CD4-positive, CD25-positive, alpha-beta regulatory T cell (primary cell): ENCODE data around the gene ULK2. TPM values are rescaled to one million over a fixed set of nuclear protein-coding genes. Genes with fewer than 3 reads are reported as not detected.
"Not testable (repeated sequence)": the region's sequence is repeated elsewhere in the genome, so short reads cannot be mapped to it uniquely, and the experiment has no call there.

Experiments
- ATAC-seq, 2 donors: fragments of 150-1000 bp; cut with Tn5 transposase; one replicate each; pipeline ENCODE4 v1.10.0; 2021; ENCODE audit warnings: low read depth in 2 of 2, moderate number of reproducible peaks in 2 of 2, moderate library complexity in 1 of 2
- DNase-seq, 3 donors: peaks; one replicate each; pipeline versions ENCODE4 v3.0.0 to v3.0.0-alpha.2; 2012 to 2022; ENCODE audit warnings: mixed read lengths in 1 of 3
- H3K27ac ChIP-seq: one replicate; pipeline ENCODE4 v1.7.0; 2013; ENCODE audit warnings: mild to moderate bottlenecking, low read length; ENCODE audit not compliant: insufficient read depth, poor library complexity, severe bottlenecking
- H3K27me3 ChIP-seq: one replicate; pipeline ENCODE4 v1.7.0; 2013; ENCODE audit warnings: low read length; ENCODE audit not compliant: control insufficient read depth, insufficient read depth
- H3K36me3 ChIP-seq: one replicate; pipeline ENCODE4 v1.7.0; 2013; ENCODE audit warnings: mild to moderate bottlenecking, low read length, moderate library complexity; ENCODE audit not compliant: control insufficient read depth, insufficient read depth
- H3K4me1 ChIP-seq: 2 replicates; pipeline ENCODE4 v1.7.0; 2013; ENCODE audit warnings: mild to moderate bottlenecking, low read length; ENCODE audit not compliant: insufficient read depth, control insufficient read depth, poor library complexity, severe bottlenecking
- H3K4me3 ChIP-seq: one replicate; pipeline ENCODE4 v1.7.0; 2013; ENCODE audit warnings: low read depth, mild to moderate bottlenecking, low read length, moderate library complexity
- H3K9me3 ChIP-seq, 2 experiments: 1 replicate in 1 of 2; 2 replicates in 1 of 2; pipeline ENCODE4 v1.7.0; 2013; ENCODE audit warnings: low read length in 2 of 2, mild to moderate bottlenecking in 1 of 2, moderate library complexity in 1 of 2; ENCODE audit not compliant: control insufficient read depth in 2 of 2
- H3K27ac Mint-ChIP-seq, 3 donors: one replicate each; pipeline ENCODE4 v1.8.0; 2020 to 2022; ENCODE audit warnings: mild to moderate bottlenecking in 3 of 3, mixed read lengths in 3 of 3, moderate library complexity in 2 of 3
- H3K27me3 Mint-ChIP-seq: one replicate; pipeline ENCODE4 v1.8.0; 2022; ENCODE audit warnings: mild to moderate bottlenecking, mixed read lengths
- H3K36me3 Mint-ChIP-seq: one replicate; pipeline ENCODE4 v1.8.0; 2020; ENCODE audit warnings: mixed read lengths
- H3K4me1 Mint-ChIP-seq, 4 donors: one replicate each; pipeline ENCODE4 v1.8.0; 2020 to 2022; ENCODE audit warnings: mixed read lengths in 4 of 4, mild to moderate bottlenecking in 1 of 4
- H3K4me3 Mint-ChIP-seq, 4 donors: one replicate each; pipeline ENCODE4 v1.8.0; 2020 to 2022; ENCODE audit warnings: mild to moderate bottlenecking in 4 of 4, mixed read lengths in 4 of 4, moderate library complexity in 3 of 4
- H3K9me3 Mint-ChIP-seq, 7 donors: one replicate each; pipeline ENCODE4 v1.8.0; 2020 to 2022; ENCODE audit warnings: mixed read lengths in 7 of 7, mild to moderate bottlenecking in 3 of 7, moderate library complexity in 2 of 7
- polyA plus RNA-seq, 4 donors: library from polyadenylated mRNA; unstranded; fragments of 300-500 nt; fragmentation: Illumina TruSeq; gene quantifications; one replicate each; pipeline ENCODE4 v1.2.3, GENCODE V29; 2021
- total RNA-seq: library from RNA; stranded (reverse); gene quantifications from one replicate; pipeline ENCODE4 v1.2.3, GENCODE V29; 2022

The ULK2 gene
- total and polyA plus RNA-seq, 5 donors from 2014 or later, result 2.9 to 12.0 (median 4.7) TPM

DNA sequence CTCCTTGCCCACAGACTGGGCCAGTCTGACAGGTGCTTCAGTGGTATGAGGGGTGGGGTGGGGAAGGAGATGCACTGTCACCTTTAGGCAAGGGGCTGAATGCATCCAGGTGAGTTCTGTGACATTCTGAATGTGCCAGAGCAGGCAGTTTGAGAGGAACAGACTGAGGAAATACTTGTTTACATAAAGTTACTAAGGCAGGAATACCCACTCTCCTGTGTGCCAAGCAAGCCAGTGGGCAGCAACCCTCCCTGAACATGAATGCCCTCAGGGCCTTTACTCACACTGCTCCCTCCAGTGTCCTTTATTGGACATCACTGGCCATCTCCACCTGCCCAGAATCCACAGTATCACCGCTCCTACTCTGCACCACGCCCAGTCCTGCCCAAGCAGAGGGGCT, 33.1 kb upstream of the ULK2 start:
- ATAC-seq (no peak), DNase-seq (no peak)
- no peaks in the 10 kb centered on the region for H3K27me3 Mint-ChIP-seq
- H3K36me3 ChIP-seq, result peaks cover 34% of the 10 kb centered on the region
- no peaks in the 10 kb centered on the region for H3K4me1 ChIP-seq
- H3K36me3 Mint-ChIP-seq, result peaks cover 18% of the 10 kb centered on the region
- H3K4me3 ChIP-seq, result no peak overlapping the region
- peak overlapping the region in 1 of 4 donors; percentile 12 for H3K4me3 Mint-ChIP-seq
- H3K27me3 ChIP-seq, result no peaks in the 10 kb centered on the region
- peaks cover 0 to 1% (median 0%) of the 10 kb centered on the region in 7 donors for H3K9me3 Mint-ChIP-seq
- H3K27ac Mint-ChIP-seq, result peak overlapping the region in 1 of 3 donors; percentile 45
- peaks cover 0 to 5% (median under 1%) of the 10 kb centered on the region in 4 donors for H3K4me1 Mint-ChIP-seq
- H3K9me3 ChIP-seq, result no peaks in the 10 kb centered on the region
- H3K27ac ChIP-seq, result no peak overlapping the region

- Mint-ChIP-seq H3K9me3 (no peaks in the 10 kb centered on the region), H3K36me3 (peaks cover 7% of the 10 kb centered on the region), H3K4me3 (no peak overlapping the region), H3K4me1 (peaks cover 0 to 5% (median 2%) of the 10 kb centered on the region in 4 donors), H3K27me3 (no peaks in the 10 kb centered on the region), H3K27ac (peak overlapping the region in 1 of 3 donors; percentile 0)
- Histone ChIP-seq H3K36me3 (peaks cover 9% of the 10 kb centered on the region), H3K9me3 (no peaks in the 10 kb centered on the region), H3K27me3 (no peaks in the 10 kb centered on the region), H3K4me1 (no peaks in the 10 kb centered on the region), H3K27ac (no peak overlapping the region), H3K4me3 (no peak overlapping the region)
- DNase-seq (no peak), ATAC-seq (no peak)
Measured at GRCh38 chr17:19897903-19898302, 30.2 kb upstream of the ULK2 start.

GRCh38 chr17:19897090-19897837, 29.5 kb upstream of the ULK2 start:
- peak overlapping the region in 2 of 3 donors; percentile 0 to 37 for H3K27ac Mint-ChIP-seq
- no peaks in the 10 kb centered on the region for H3K27me3 ChIP-seq
- H3K36me3 ChIP-seq, result peaks cover 9% of the 10 kb centered on the region
- no peaks in the 10 kb centered on the region for H3K27me3 Mint-ChIP-seq
- no peak for DNase-seq
- H3K4me3 Mint-ChIP-seq, result no peak overlapping the region
- H3K9me3 ChIP-seq, result no peaks in the 10 kb centered on the region
- ATAC-seq, result no peak
- H3K27ac ChIP-seq, result no peak overlapping the region
- peaks cover 7% of the 10 kb centered on the region for H3K36me3 Mint-ChIP-seq
- no peaks in the 10 kb centered on the region for H3K9me3 Mint-ChIP-seq
- H3K4me1 ChIP-seq, result no peaks in the 10 kb centered on the region
- no peak overlapping the region for H3K4me3 ChIP-seq
- peaks cover 0 to 5% (median 2%) of the 10 kb centered on the region in 4 donors for H3K4me1 Mint-ChIP-seq

- no peak overlapping the region for H3K27ac ChIP-seq
- peaks cover 9% of the 10 kb centered on the region for H3K36me3 ChIP-seq
- peaks cover 7% of the 10 kb centered on the region for H3K36me3 Mint-ChIP-seq
- H3K27me3 Mint-ChIP-seq, result no peaks in the 10 kb centered on the region
- H3K4me3 ChIP-seq, result no peak overlapping the region
- H3K9me3 ChIP-seq, result no peaks in the 10 kb centered on the region
- no peak overlapping the region for H3K4me3 Mint-ChIP-seq
- H3K27me3 ChIP-seq, result no peaks in the 10 kb centered on the region
- H3K9me3 Mint-ChIP-seq, result no peaks in the 10 kb centered on the region
- H3K4me1 Mint-ChIP-seq, result peaks cover 0 to 5% (median 2%) of the 10 kb centered on the region in 4 donors
- H3K27ac Mint-ChIP-seq, result peak overlapping the region in 1 of 3 donors; percentile 7
- ATAC-seq, result no peak
- no peak for DNase-seq
- no peaks in the 10 kb centered on the region for H3K4me1 ChIP-seq
Measured at GRCh38 chr17:19896679-19897078, 28.9 kb upstream of the ULK2 start.

- H3K36me3 Mint-ChIP-seq, H3K4me3 Mint-ChIP-seq, H3K4me1 Mint-ChIP-seq, H3K9me3 Mint-ChIP-seq, H3K27ac ChIP-seq, H3K27me3 ChIP-seq, H3K36me3 ChIP-seq, ATAC-seq, H3K4me3 ChIP-seq, DNase-seq, H3K27ac Mint-ChIP-seq, H3K4me1 ChIP-seq, H3K9me3 ChIP-seq, H3K27me3 Mint-ChIP-seq: not testable (repeated sequence)
Measured at GRCh38 chr17:19890554-19890953, 22.8 kb upstream of the ULK2 start.

- not testable (repeated sequence) for H3K27me3 Mint-ChIP-seq, H3K4me1 ChIP-seq, H3K4me1 Mint-ChIP-seq, H3K36me3 Mint-ChIP-seq, H3K27ac ChIP-seq, ATAC-seq, H3K27me3 ChIP-seq, H3K36me3 ChIP-seq, H3K9me3 Mint-ChIP-seq, H3K4me3 ChIP-seq, H3K27ac Mint-ChIP-seq, DNase-seq, H3K4me3 Mint-ChIP-seq, H3K9me3 ChIP-seq
Measured at GRCh38 chr17:19890001-19890400, 22.3 kb upstream of the ULK2 start.

DNA sequence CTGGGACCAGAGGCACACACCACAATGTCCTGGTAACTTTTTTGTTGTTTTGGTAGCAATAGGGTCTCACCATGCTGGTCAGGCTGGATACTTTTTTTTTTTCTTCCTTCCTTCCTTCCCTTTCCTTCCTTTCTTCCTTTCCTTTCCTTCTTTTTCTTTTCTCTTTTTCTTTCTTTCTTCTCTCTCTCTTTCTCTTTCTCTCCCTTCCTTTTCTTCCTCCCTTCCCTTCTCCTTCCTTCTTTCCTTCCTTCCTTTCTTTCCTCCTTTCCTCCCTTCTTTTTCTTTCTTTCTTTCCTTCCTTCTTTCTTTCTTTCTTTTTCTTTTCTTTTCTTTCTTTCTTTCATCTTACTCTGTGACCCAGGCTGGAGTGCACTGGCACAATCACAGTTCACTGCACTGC, 18.4 kb upstream of the ULK2 start:
- H3K4me1 ChIP-seq, result no peaks in the 10 kb centered on the region
- Mint-ChIP-seq H3K27me3 (no peaks in the 10 kb centered on the region), H3K27ac (no peak overlapping the region), H3K4me1 (no peaks in the 10 kb centered on the region), H3K9me3 (no peaks in the 10 kb centered on the region), H3K4me3 (no peak overlapping the region), H3K36me3 (no peaks in the 10 kb centered on the region)
- H3K27ac ChIP-seq, result no peak overlapping the region
- DNase-seq (no peak), ATAC-seq (no peak)
- no peaks in the 10 kb centered on the region for H3K9me3 ChIP-seq
- H3K4me3 ChIP-seq, result no peak overlapping the region
- H3K36me3 ChIP-seq, result no peaks in the 10 kb centered on the region
- no peaks in the 10 kb centered on the region for H3K27me3 ChIP-seq

- no peaks in the 10 kb centered on the region for H3K27me3 Mint-ChIP-seq
- ATAC-seq, result no peak
Measured at GRCh38 chr17:19883537-19884215, 15.9 kb upstream of the ULK2 start.

More at GRCh38 chr17:19883537-19884215, 15.9 kb upstream of the ULK2 start:
- no peak overlapping the region for H3K27ac Mint-ChIP-seq
- Histone ChIP-seq H3K27ac (no peak overlapping the region), H3K9me3 (no peaks in the 10 kb centered on the region), H3K4me3 (no peak overlapping the region), H3K4me1 (no peaks in the 10 kb centered on the region), H3K36me3 (no peaks in the 10 kb centered on the region), H3K27me3 (no peaks in the 10 kb centered on the region)
- no peak for DNase-seq
- H3K4me1 Mint-ChIP-seq, result peaks cover 0 to 6% (median under 1%) of the 10 kb centered on the region in 4 donors
- H3K4me3 Mint-ChIP-seq, result no peak overlapping the region
- H3K9me3 Mint-ChIP-seq, result no peaks in the 10 kb centered on the region
- no peaks in the 10 kb centered on the region for H3K36me3 Mint-ChIP-seq
